GM12878 (cell line): ENCODE measurements around the gene PRR7. TPM values are rescaled to one million over a fixed set of nuclear protein-coding genes. Genes with fewer than 3 reads are reported as not detected.
A peak's percentile ranks its signal among the peaks of the same experiment; 100 is the strongest.

ENCODE experiments used
- BACH1 ChIP-seq: fragments of 450-650 bp; IDR thresholded peaks from 2 replicates; pipeline ENCODE4 v1.6.1; 2017; ENCODE audit warnings: mild to moderate bottlenecking, borderline replicate concordance
- BCL11A ChIP-seq: IDR thresholded peaks from 2 replicates; pipeline ENCODE4 v1.6.1; 2011; ENCODE audit warnings: low read depth, low read length
- BCL3 ChIP-seq: IDR thresholded peaks from 2 replicates; pipeline ENCODE4 v1.6.1; 2011; ENCODE audit warnings: borderline replicate concordance, low read depth, mild to moderate bottlenecking, moderate library complexity, low read length; ENCODE audit not compliant: insufficient read depth, poor library complexity, severe bottlenecking
- BHLHE40 ChIP-seq, 2 experiments: fragments of 450-650 bp in 1 of 2; IDR thresholded peaks; 2 replicates each; pipeline ENCODE4 v1.6.1; 2011 to 2017; ENCODE audit warnings: low read depth in 2 of 2, borderline replicate concordance in 1 of 2, improper control_type of control experiment in 1 of 2, low read length in 1 of 2, mild to moderate bottlenecking in 1 of 2
- BRCA1 ChIP-seq: IDR thresholded peaks from 2 replicates; pipeline ENCODE4 v1.6.1; 2011; ENCODE audit warnings: low read depth, low read length, improper control_type of control experiment
- CBFB ChIP-seq: IDR thresholded peaks from 2 replicates; pipeline ENCODE4 v1.6.1; 2016; ENCODE audit warnings: antibody characterized with exemption, low read depth
- CBX5 ChIP-seq: sonication (generic); IDR thresholded peaks from 2 replicates; pipeline ENCODE4 v1.6.1; 2016; ENCODE audit warnings: low read depth, moderate library complexity, mild to moderate bottlenecking, inconsistent platforms
- CEBPZ ChIP-seq: fragments of 150-350 bp; IDR thresholded peaks from 2 replicates; pipeline ENCODE4 v1.6.1; 2016; ENCODE audit warnings: low read depth, low read length
- CREB1 ChIP-seq: IDR thresholded peaks from 2 replicates; pipeline ENCODE4 v1.6.1; 2012; ENCODE audit warnings: low read depth, mild to moderate bottlenecking, inconsistent platforms
- CREM ChIP-seq: IDR thresholded peaks from 2 replicates; pipeline ENCODE4 v1.6.1; 2014; ENCODE audit warnings: antibody characterized with exemption, low read depth
- ESRRA ChIP-seq: IDR thresholded peaks from 2 replicates; pipeline ENCODE4 v1.6.1; 2012; ENCODE audit warnings: mild to moderate bottlenecking, low read length, improper control_type of control experiment
- ETV6 ChIP-seq, 2 experiments: fragments of 450-650 bp in 1 of 2; IDR thresholded peaks in 1 of 2; conservative IDR thresholded peaks in 1 of 2; 2 replicates each; pipeline ENCODE4 v1.6.1; 2014; ENCODE audit warnings: antibody characterized with exemption in 1 of 2, borderline replicate concordance in 1 of 2, low read depth in 1 of 2, mild to moderate bottlenecking in 1 of 2, moderate library complexity in 1 of 2
- HDAC6 ChIP-seq: fragments of 200-600 bp; sonication (generic); IDR thresholded peaks from one replicate; pipeline ENCODE4 v1.8.0; 2017; ENCODE audit warnings: antibody characterized with exemption; ENCODE audit not compliant: unreplicated experiment
- KLF5 ChIP-seq: fragments of 450-650 bp; IDR thresholded peaks from 2 replicates; pipeline ENCODE4 v1.6.1; 2014; ENCODE audit warnings: mild to moderate bottlenecking; ENCODE audit not compliant: partially characterized antibody
- LARP7 ChIP-seq: fragments of 450-650 bp; IDR thresholded peaks from 2 replicates; pipeline ENCODE4 v1.6.1; 2017; ENCODE audit warnings: mild to moderate bottlenecking
- NFYB ChIP-seq: IDR thresholded peaks from 2 replicates; pipeline ENCODE4 v1.6.1; 2011; ENCODE audit warnings: low read depth, mild to moderate bottlenecking, low read length, improper control_type of control experiment, moderate library complexity; ENCODE audit not compliant: insufficient read depth
- NKRF ChIP-seq: fragments of 450-650 bp; conservative IDR thresholded peaks from 2 replicates; pipeline ENCODE4 v1.6.1; 2017; ENCODE audit warnings: mild to moderate bottlenecking, moderate library complexity
- PML ChIP-seq: IDR thresholded peaks from 2 replicates; pipeline ENCODE4 v1.6.1; 2012; ENCODE audit warnings: low read length, inconsistent platforms
- POU2F2 ChIP-seq: IDR thresholded peaks from 3 replicates; pipeline ENCODE4 v1.6.1; 2011; ENCODE audit warnings: low read depth, mild to moderate bottlenecking, low read length, borderline replicate concordance
- RELA ChIP-seq: fragments of 450-650 bp; IDR thresholded peaks from 2 replicates; pipeline ENCODE4 v1.8.0; 2014; ENCODE audit warnings: borderline replicate concordance; ENCODE audit not compliant: partially characterized antibody
- SIN3A ChIP-seq: IDR thresholded peaks from 2 replicates; pipeline ENCODE4 v1.6.1; 2012; ENCODE audit warnings: low read depth, low read length, improper control_type of control experiment
- SMARCA5 ChIP-seq: fragments of 450-650 bp; IDR thresholded peaks from 2 replicates; pipeline ENCODE4 v1.6.1; 2017; ENCODE audit warnings: mild to moderate bottlenecking
- SREBF2 ChIP-seq: IDR thresholded peaks from 2 replicates; pipeline ENCODE4 v1.6.1; 2012; ENCODE audit warnings: mild to moderate bottlenecking, low read length
- TARDBP ChIP-seq: IDR thresholded peaks from 2 replicates; pipeline ENCODE4 v1.6.1; 2016; ENCODE audit warnings: borderline replicate concordance
- ZNF384 ChIP-seq: IDR thresholded peaks from 2 replicates; pipeline ENCODE4 v1.6.1; 2012; ENCODE audit warnings: low read depth, mild to moderate bottlenecking, low read length, improper control_type of control experiment, borderline replicate concordance
- polyA plus RNA-seq, 11 experiments: library from polyadenylated mRNA; depleted of rRNA in 4 of 11; unstranded in 6 of 11; stranded (reverse) in 5 of 11; fragments of >200 nt; fragmentation: Nextera tagmentation in 4 of 11; fragmentation: Illumina TruSeq in 1 of 11; extraction: Ambion mirVana in 4 of 11; extraction: Trizol in 1 of 11; gene quantifications; 1 replicate in 1 of 11; 2 replicates in 10 of 11; pipeline versions ENCODE4 v1.2.1 to v1.2.3, GENCODE V29; 2011 to 2016; ENCODE audit warnings: inconsistent platforms in 2 of 11, missing spikeins in 2 of 11, low read depth in 1 of 11
- total RNA-seq, 4 experiments: library from RNA; depleted of rRNA in 3 of 4; stranded (reverse); fragments of >200 nt in 3 of 4; fragmentation: Illumina TruSeq in 1 of 4; extraction: Trizol in 1 of 4; gene quantifications; 2 replicates each; pipeline versions ENCODE4 v1.2.1 to v1.2.3, GENCODE V29; 2013 to 2021

Gene PRR7
- total and polyA plus RNA-seq, 10 of the 15 experiments (the other 5 are each of a cell fraction or from before 2014, with no cell fraction given): 0.09 to 18.8 (median 4.6) TPM; not detected in 2

GRCh38 chr5:177446200-177447065 lies at the start of gene PRR7 (continued):
- TF ChIP-seq NKRF: peak; percentile 42; the same call in 1 of the 2 replicates
- TF ChIP-seq ESRRA: no peak
- peak; percentile 96 for TF ChIP-seq LARP7
- 0 out of 4 replicates have a peak, but pooled peaks of 1 of the 2 experiments have one; percentile 17 for TF ChIP-seq ETV6 (conservative IDR thresholded peaks at IDR 0.05 in 1 of 2, IDR thresholded peaks at IDR 0.05 in 1 of 2; ENCODE audit: borderline replicate concordance in 1 of 2, low read depth in 1 of 2)
- no peak for TF ChIP-seq KLF5
- TF ChIP-seq BACH1: peak; percentile 87
- TF ChIP-seq CREB1: no peak
- no peak for TF ChIP-seq PML
- peak; percentile 9 for TF ChIP-seq BCL3
- no peak for TF ChIP-seq CBX5
- TF ChIP-seq BCL11A: no peak
- no peak for TF ChIP-seq CEBPZ
- TF ChIP-seq RELA: no peak
- TF ChIP-seq CBFB: no peak
- TF ChIP-seq ZNF384: no peak
- TF ChIP-seq HDAC6: peak; percentile 21
- no peak for TF ChIP-seq SIN3A
- TF ChIP-seq POU2F2: peak; percentile 44; the same call in 1 of the 3 replicates
- no peak for TF ChIP-seq BRCA1
- no peak for TF ChIP-seq SREBF2
- no peak for TF ChIP-seq NFYB
- TF ChIP-seq BHLHE40 (IDR thresholded peaks at IDR 0.05; ENCODE audit: borderline replicate concordance in 1 of 2, low read depth in 2 of 2, low read length in 1 of 2): peak; percentile 22 to 80; a peak in 2 of 4 replicates
- no peak for TF ChIP-seq CREM
- peak; percentile 30; the same call in 1 of the 2 replicates for TF ChIP-seq TARDBP
- no peak; the same call in 1 of the 2 replicates for TF ChIP-seq SMARCA5
